Erythroblast (primary cell): ENCODE data around the gene ANO6.

ENCODE experiments used
- DNase-seq, 2 experiments: peaks; one replicate each; lab custom pipeline; 2025; lab: John Stamatoyannopoulos, UW
- GATA1 ChIP-seq: IDR thresholded peaks from 2 replicates; pipeline ENCODE4 v1.6.1; 2011; ENCODE audit warnings: low read depth, mild to moderate bottlenecking, control low read depth, low read length, moderate library complexity
- POLR2A ChIP-seq: IDR thresholded peaks from 2 replicates; pipeline ENCODE4 v1.6.1; 2011; ENCODE audit warnings: mild to moderate bottlenecking, low read length

Gene ANO6

GRCh38 chr12:45268672-45269411 is 52.9 kb downstream of the ANO6 start:
- peak; percentile 17 to 24 for DNase-seq
- no peak for TF ChIP-seq GATA1
- TF ChIP-seq POLR2A = no peak

GRCh38 chr12:45269412-45269751 is 53.5 kb downstream of the ANO6 start:
- DNase-seq = no peak
- no peak for TF ChIP-seq GATA1
- TF ChIP-seq POLR2A = no peak

GRCh38 chr12:45270951-45271350 is 55.1 kb downstream of the ANO6 start:
- DNase-seq = no peak
- no peak for TF ChIP-seq POLR2A
- no peak for TF ChIP-seq GATA1

- TF ChIP-seq POLR2A (no peak), GATA1 (no peak)
- peak; percentile 13 to 31 for DNase-seq
Measured at GRCh38 chr12:45273717-45274271, 57.9 kb downstream of the ANO6 start.

GRCh38 chr12:45276154-45276755 is 60.4 kb downstream of the ANO6 start:
- TF ChIP-seq GATA1 (no peak), POLR2A (no peak)
- no peak for DNase-seq

GRCh38 chr12:45278447-45278846 is 62.6 kb downstream of the ANO6 start:
- DNase-seq = no peak
- TF ChIP-seq POLR2A (no peak), GATA1 (no peak)

GRCh38 chr12:45279931-45280830 is 64.3 kb downstream of the ANO6 start:
- DNase-seq = no peak
- TF ChIP-seq POLR2A (no peak), GATA1 (no peak)

- TF ChIP-seq POLR2A = no peak
- no peak for TF ChIP-seq GATA1
- no peak for DNase-seq
Measured at GRCh38 chr12:45281994-45282393, 66.1 kb downstream of the ANO6 start.

- no peak for DNase-seq
- TF ChIP-seq POLR2A (no peak), GATA1 (no peak)
Measured at GRCh38 chr12:45282411-45282810, 66.5 kb downstream of the ANO6 start.

GRCh38 chr12:45284096-45284901 is 68.4 kb downstream of the ANO6 start:
- DNase-seq = no peak
- TF ChIP-seq GATA1 (no peak), POLR2A (no peak)

- no peak for DNase-seq
Measured at GRCh38 chr12:45285717-45286116, 69.8 kb downstream of the ANO6 start.

GRCh38 chr12:45286621-45287020 is 70.7 kb downstream of the ANO6 start:
- DNase-seq = no peak
- TF ChIP-seq POLR2A (no peak), GATA1 (no peak)

More at GRCh38 chr12:45285717-45286116, 69.8 kb downstream of the ANO6 start:
- TF ChIP-seq GATA1 = no peak
- TF ChIP-seq POLR2A = no peak
